T-helper 1 cell treated with Interleukin-12 subunit alpha and Interleukin-12 subunit beta and Interleukin-4 antibody, amounts not matched to agents 30 ng/mL and 1 ng/mL, for 36 hours (primary cell): ENCODE data around the gene TMEM250. TPM values are rescaled to one million over a fixed set of nuclear protein-coding genes. Genes with fewer than 3 reads are reported as not detected.

Source experiments
- intact Hi-C: fragments of 100-400 bp; cut with micrococcal nuclease; formaldehyde crosslinking; loops from one replicate; pipeline ENCODE4 v1.15.1; 2024
- total RNA-seq: library from RNA; stranded (reverse); gene quantifications from 2 replicates; pipeline ENCODE4 v1.2.3, GENCODE V29; 2022

TMEM250 gene
- total RNA-seq, 1 donor from 2014 or later: 50.0 TPM

GRCh38 chr9:136098210-136098609 is 20.5 kb downstream of the TMEM250 start:
- intact Hi-C loops: no loop called here

- intact Hi-C loops: no loop called here
These were observed 22.1 kb downstream of the TMEM250 start for GRCh38 chr9:136096505-136097001.

- intact Hi-C loops: loop anchor here (1.0 kb wide), 1 partner anchor 14 kb away; no protein-coding TSS in a partner anchor
These were observed 23.3 kb downstream of the TMEM250 start, which contains the start of gene NACC2 for GRCh38 chr9:136095070-136096058. NACC2 (minus strand) TSS chr9:136095289; CDS start chr9:136050521, 44,768 bp downstream.

GRCh38 chr9:136093995-136094881 is 24.4 kb downstream of the TMEM250 start:
- intact Hi-C loops: no loop called here

GRCh38 chr9:136093346-136093986 is 25.2 kb downstream of the TMEM250 start:
- intact Hi-C loops: no loop called here

GRCh38 chr9:136092741-136093140 is 25.9 kb downstream of the TMEM250 start:
- intact Hi-C loops: no loop called here

- intact Hi-C loops: no loop called here
These were observed 26.4 kb downstream of the TMEM250 start for GRCh38 chr9:136092353-136092650.

- intact Hi-C loops: no loop called here
These were observed 26.9 kb downstream of the TMEM250 start for GRCh38 chr9:136091582-136092352.

- intact Hi-C loops: no loop called here
These were observed 27.7 kb downstream of the TMEM250 start for GRCh38 chr9:136090768-136091581.

- intact Hi-C loops: no loop called here
These were observed 28.5 kb downstream of the TMEM250 start for GRCh38 chr9:136090056-136090735.

GRCh38 chr9:136089697-136090045 is 29.0 kb downstream of the TMEM250 start:
- intact Hi-C loops: loop anchor here (1.0 kb wide), 1 partner anchor 34 kb away; no protein-coding TSS in a partner anchor

GRCh38 chr9:136088939-136089696 is 29.6 kb downstream of the TMEM250 start:
- intact Hi-C loops: loop anchor here (1.0 kb wide), 1 partner anchor 34 kb away; no protein-coding TSS in a partner anchor

GRCh38 chr9:136088481-136088938 is 30.2 kb downstream of the TMEM250 start:
- intact Hi-C loops: no loop called here

GRCh38 chr9:136087741-136088480 is 30.8 kb downstream of the TMEM250 start:
- intact Hi-C loops: no loop called here

GRCh38 chr9:136086951-136087740 is 31.5 kb downstream of the TMEM250 start:
- intact Hi-C loops: no loop called here

- intact Hi-C loops: no loop called here
These were observed 32.3 kb downstream of the TMEM250 start for GRCh38 chr9:136086213-136086881.
